Nephron progenitor cell (in vitro differentiated cells): ENCODE data around the gene FBXO42.
A peak's percentile ranks its signal among the peaks of the same experiment; 100 is the strongest.

Source experiments
- DNase-seq: peaks from one replicate; pipeline ENCODE4 v3.0.0; 2021
- H3K27ac Mint-ChIP-seq: 2 replicates; pipeline ENCODE4 v1.8.0; 2021; ENCODE audit warnings: mild to moderate bottlenecking, moderate library complexity, mixed read lengths
- H3K27me3 Mint-ChIP-seq: 2 replicates; pipeline ENCODE4 v1.8.0; 2021; ENCODE audit warnings: mild to moderate bottlenecking, low read depth, mixed read lengths; ENCODE audit not compliant: poor library complexity
- H3K36me3 Mint-ChIP-seq: 2 replicates; pipeline ENCODE4 v1.8.0; 2021; ENCODE audit warnings: low read depth, mixed read lengths
- H3K4me1 Mint-ChIP-seq: 2 replicates; pipeline ENCODE4 v1.8.0; 2021; ENCODE audit warnings: mixed read lengths
- H3K4me3 Mint-ChIP-seq: 2 replicates; pipeline ENCODE4 v1.8.0; 2021; ENCODE audit warnings: mild to moderate bottlenecking, moderate library complexity, mixed read lengths
- H3K9me3 Mint-ChIP-seq: 2 replicates; pipeline ENCODE4 v1.8.0; 2021; ENCODE audit warnings: mild to moderate bottlenecking, moderate library complexity, mixed read lengths
- TF ChIP-seq, protein P1 (sequence below): fragments of 200-600 bp; sonication (generic); IDR thresholded peaks from 2 replicates; pipeline ENCODE4 v1.5.0; 2021; ENCODE audit warnings: antibody characterized with exemption

FBXO42 gene

DNA sequence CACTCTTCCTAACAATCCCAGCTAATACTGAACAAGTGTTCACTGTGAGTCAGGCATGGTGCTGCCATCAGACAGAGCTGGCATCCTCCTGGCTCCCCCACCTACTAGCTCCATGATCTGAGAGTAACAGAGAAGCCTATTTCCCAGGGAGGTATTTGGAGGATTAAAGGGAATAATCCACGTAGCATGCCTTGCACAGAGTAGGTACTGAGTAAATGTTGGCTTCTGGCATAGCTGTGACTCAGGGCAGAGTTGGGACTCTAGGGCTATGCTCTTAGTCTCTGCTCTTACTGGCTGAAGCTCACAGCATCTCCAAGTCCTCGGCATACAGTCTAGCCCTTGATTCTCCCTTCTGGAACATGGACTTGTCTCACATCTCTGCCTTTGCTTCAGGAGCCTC lies 148.1 kb downstream of the FBXO42 start:
- Mint-ChIP-seq H3K36me3 (no peaks in the 10 kb centered on the region), H3K9me3 (no peaks in the 10 kb centered on the region), H3K4me1 (peaks cover 29% of the 10 kb centered on the region), H3K27me3 (peaks cover 10% of the 10 kb centered on the region), H3K27ac (no peak overlapping the region), H3K4me3 (no peak overlapping the region)
- TF ChIP-seq, protein P1, sequence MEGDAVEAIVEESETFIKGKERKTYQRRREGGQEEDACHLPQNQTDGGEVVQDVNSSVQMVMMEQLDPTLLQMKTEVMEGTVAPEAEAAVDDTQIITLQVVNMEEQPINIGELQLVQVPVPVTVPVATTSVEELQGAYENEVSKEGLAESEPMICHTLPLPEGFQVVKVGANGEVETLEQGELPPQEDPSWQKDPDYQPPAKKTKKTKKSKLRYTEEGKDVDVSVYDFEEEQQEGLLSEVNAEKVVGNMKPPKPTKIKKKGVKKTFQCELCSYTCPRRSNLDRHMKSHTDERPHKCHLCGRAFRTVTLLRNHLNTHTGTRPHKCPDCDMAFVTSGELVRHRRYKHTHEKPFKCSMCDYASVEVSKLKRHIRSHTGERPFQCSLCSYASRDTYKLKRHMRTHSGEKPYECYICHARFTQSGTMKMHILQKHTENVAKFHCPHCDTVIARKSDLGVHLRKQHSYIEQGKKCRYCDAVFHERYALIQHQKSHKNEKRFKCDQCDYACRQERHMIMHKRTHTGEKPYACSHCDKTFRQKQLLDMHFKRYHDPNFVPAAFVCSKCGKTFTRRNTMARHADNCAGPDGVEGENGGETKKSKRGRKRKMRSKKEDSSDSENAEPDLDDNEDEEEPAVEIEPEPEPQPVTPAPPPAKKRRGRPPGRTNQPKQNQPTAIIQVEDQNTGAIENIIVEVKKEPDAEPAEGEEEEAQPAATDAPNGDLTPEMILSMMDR, result no peak
- DNase-seq, result no peak

DNA sequence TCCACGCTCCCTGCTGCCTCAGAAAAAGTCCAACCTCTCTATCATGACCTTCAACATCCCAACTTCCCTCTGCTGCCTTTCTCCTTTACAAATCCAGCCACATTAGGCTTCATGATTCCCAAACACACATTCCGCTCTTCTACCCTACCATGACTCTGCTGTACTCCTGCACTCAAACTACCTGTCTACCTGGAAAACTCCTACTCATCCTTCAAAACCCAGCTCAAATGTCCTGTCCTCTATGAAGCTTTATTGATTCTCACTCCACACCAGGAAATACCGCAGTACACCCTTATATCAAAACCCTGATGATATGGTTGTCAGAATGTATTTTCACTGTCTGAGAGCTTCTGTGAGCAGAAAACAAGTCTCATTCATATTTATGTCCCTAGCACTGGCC lies 148.7 kb downstream of the FBXO42 start:
- no peaks in the 10 kb centered on the region for H3K9me3 Mint-ChIP-seq
- H3K4me1 Mint-ChIP-seq, result peaks cover 29% of the 10 kb centered on the region
- no peak for DNase-seq
- TF ChIP-seq, protein P1, result no peak
- no peak overlapping the region for H3K27ac Mint-ChIP-seq
- peaks cover 10% of the 10 kb centered on the region for H3K27me3 Mint-ChIP-seq
- no peaks in the 10 kb centered on the region for H3K36me3 Mint-ChIP-seq
- peak overlapping the region; percentile 1 for H3K4me3 Mint-ChIP-seq

DNA sequence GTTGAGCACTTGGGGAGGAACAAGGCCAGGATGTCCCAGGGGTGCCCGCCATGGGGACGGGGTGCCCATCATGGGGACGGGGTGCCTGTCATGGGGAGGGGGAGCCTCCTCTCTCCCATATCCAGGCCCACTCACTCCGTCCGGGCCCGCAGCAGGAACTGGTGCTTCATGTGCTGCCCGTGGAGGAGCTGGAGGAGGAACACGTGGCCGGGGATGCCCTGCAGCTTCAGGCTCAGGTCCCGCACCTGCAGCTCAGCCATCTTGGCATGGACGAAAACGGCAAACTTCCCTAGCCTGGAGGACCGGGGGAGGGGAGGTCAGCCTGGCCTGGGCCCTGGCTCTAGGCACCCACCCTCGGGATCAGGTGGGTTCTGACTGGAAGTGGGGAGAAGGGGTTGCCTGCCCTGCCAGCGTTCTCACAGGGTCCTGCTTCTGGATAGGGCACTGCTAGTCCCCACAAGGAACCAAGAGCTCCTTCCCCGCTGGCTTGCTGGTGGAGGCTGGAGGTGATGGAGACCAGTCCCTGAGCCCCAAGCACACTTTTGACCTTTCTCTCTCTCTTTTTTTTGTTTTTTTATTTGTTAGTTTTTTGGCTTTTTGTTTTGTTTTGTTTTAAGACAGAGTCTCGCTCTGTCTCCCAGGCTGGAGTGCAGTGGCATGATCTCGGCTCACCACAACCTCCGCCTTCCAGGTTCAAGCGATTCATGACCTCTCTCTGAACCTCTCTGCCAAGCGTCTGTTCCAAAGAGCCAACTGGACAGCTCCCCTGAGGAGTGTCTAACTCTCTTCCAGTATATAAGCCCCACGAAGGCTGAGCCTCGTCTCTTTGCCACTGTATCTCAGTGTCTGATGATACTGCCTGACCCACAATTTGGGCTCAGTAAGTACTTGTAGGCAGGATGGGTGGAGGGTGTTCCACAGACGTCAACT lies 149.7 kb downstream of the FBXO42 start:
- H3K27ac Mint-ChIP-seq, result peak overlapping the region; percentile 10
- no peaks in the 10 kb centered on the region for H3K9me3 Mint-ChIP-seq
- H3K27me3 Mint-ChIP-seq, result peaks cover 6% of the 10 kb centered on the region
- peaks cover 29% of the 10 kb centered on the region for H3K4me1 Mint-ChIP-seq
- no peaks in the 10 kb centered on the region for H3K36me3 Mint-ChIP-seq
- H3K4me3 Mint-ChIP-seq, result no peak overlapping the region
- DNase-seq, result no peak
- TF ChIP-seq, protein P1, result no peak

GRCh38 chr1:16199700-16200099 lies 152.6 kb downstream of the FBXO42 start:
- H3K4me1 Mint-ChIP-seq, result peaks cover 15% of the 10 kb centered on the region
- peaks cover 6% of the 10 kb centered on the region for H3K27me3 Mint-ChIP-seq
- no peaks in the 10 kb centered on the region for H3K9me3 Mint-ChIP-seq
- DNase-seq, result no peak
- TF ChIP-seq, protein P1, result no peak
- no peak overlapping the region for H3K4me3 Mint-ChIP-seq
- peak overlapping the region; percentile 81 for H3K27ac Mint-ChIP-seq
- no peaks in the 10 kb centered on the region for H3K36me3 Mint-ChIP-seq

- Mint-ChIP-seq H3K27ac (peak overlapping the region; percentile 81), H3K4me3 (no peak overlapping the region), H3K4me1 (peaks cover 13% of the 10 kb centered on the region), H3K9me3 (no peaks in the 10 kb centered on the region), H3K27me3 (peaks cover 7% of the 10 kb centered on the region), H3K36me3 (no peaks in the 10 kb centered on the region)
- TF ChIP-seq, protein P1, result no peak
- DNase-seq, result no peak
These were observed 153.2 kb downstream of the FBXO42 start for GRCh38 chr1:16199157-16199501.
